Spleen (tissue), 11 donors: ENCODE measurements around the gene SLC39A13. TPM values are rescaled to one million over a fixed set of nuclear protein-coding genes. Genes with fewer than 3 reads are reported as not detected.

Experiments used
- DNase-seq: peaks from one replicate; pipeline ENCODE4 v3.0.0-alpha.2; 2020
- H3K27ac ChIP-seq, 8 donors: fragments of 200-600 bp; sonication (generic) in 7 of 8; 1 replicate in 4 of 8; 2 replicates in 4 of 8; pipeline versions ENCODE4 v1.5.0 to v1.8.0; 2016 to 2021; ENCODE audit warnings: inconsistent platforms in 4 of 8, mild to moderate bottlenecking in 4 of 8, moderate library complexity in 1 of 8
- H3K27me3 ChIP-seq, 7 donors: fragments of 200-600 bp; sonication (generic) in 6 of 7; replicated peaks in 1 of 7; 1 replicate in 4 of 7; 2 replicates in 3 of 7; pipeline versions ENCODE4 v1.5.0 to v1.8.0; 2016 to 2021; ENCODE audit warnings: inconsistent platforms in 3 of 7, mild to moderate bottlenecking in 1 of 7
- H3K36me3 ChIP-seq, 6 donors: fragments of 200-600 bp; sonication (generic) in 5 of 6; 1 replicate in 4 of 6; 2 replicates in 2 of 6; pipeline versions ENCODE4 v1.5.0 to v1.8.0; 2016 to 2021; ENCODE audit warnings: inconsistent platforms in 2 of 6
- H3K4me1 ChIP-seq, 6 donors: fragments of 200-600 bp; sonication (generic) in 5 of 6; 1 replicate in 3 of 6; 2 replicates in 3 of 6; pipeline versions ENCODE4 v1.5.0 to v1.8.0; 2016 to 2021; ENCODE audit warnings: inconsistent platforms in 3 of 6
- H3K4me3 ChIP-seq, 8 donors: fragments of 200-600 bp; sonication (generic) in 7 of 8; 1 replicate in 4 of 8; 2 replicates in 4 of 8; pipeline versions ENCODE4 v1.5.0 to v1.8.0; 2016 to 2021; ENCODE audit warnings: inconsistent platforms in 4 of 8, mild to moderate bottlenecking in 4 of 8, moderate library complexity in 2 of 8
- H3K9me3 ChIP-seq, 8 donors: fragments of 200-600 bp; sonication (generic) in 7 of 8; 1 replicate in 4 of 8; 2 replicates in 4 of 8; pipeline versions ENCODE4 v1.5.0 to v1.8.0; 2016 to 2021; ENCODE audit warnings: inconsistent platforms in 4 of 8
- CTCF ChIP-seq, 11 experiments: fragments of 200-600 bp in 7 of 11; fragments of 450-650 bp in 4 of 11; sonication (generic) in 4 of 11; IDR thresholded peaks in 8 of 11; conservative IDR thresholded peaks in 3 of 11; 1 replicate in 7 of 11; 2 replicates in 4 of 11; pipeline versions ENCODE4 v1.4.0 to v1.8.0; 2016 to 2021; ENCODE audit warnings: antibody characterized with exemption in 11 of 11, inconsistent platforms in 4 of 11, mild to moderate bottlenecking in 1 of 11
- POLR2A ChIP-seq, 3 donors: fragments of 450-650 bp; IDR thresholded peaks; one replicate each; pipeline ENCODE4 v1.5.1; 2017; ENCODE audit warnings: antibody characterized with exemption in 3 of 3, mild to moderate bottlenecking in 1 of 3
- POLR2AphosphoS5 ChIP-seq, 3 donors: sonication (generic); formaldehyde crosslinking; IDR thresholded peaks; one replicate each; pipeline ENCODE4 v1.5.1; 2017; ENCODE audit warnings: antibody characterized with exemption in 3 of 3
- WGBS, 5 donors: extraction: QIAGEN DNeasy Blood & Tissue Kit in 3 of 5; methylation state at CpG; one replicate each; pipeline versions ENCODE4 v1.1.5 to v1.1.7; 2013 to 2018; 5-methylcytosine and 5-hydroxymethylcytosine counted together
- intact Hi-C: fragments of 100-400 bp; cut with DNase I; formaldehyde crosslinking; loops from one replicate; pipeline ENCODE4 v1.15.0; 2023; ENCODE audit warnings: low total_unique reads
- polyA plus RNA-seq, 3 donors: library from polyadenylated mRNA; stranded (reverse); fragments of 200-250 nt; gene quantifications; one replicate each; pipeline ENCODE4 v1.2.1, GENCODE V29; 2013
- total RNA-seq, 7 donors: library from RNA; depleted of rRNA in 3 of 7; stranded (reverse); fragments of >200 nt in 3 of 7; fragmentation: NEBNext Ultra II Directional in 4 of 7; extraction: Animal tissue kit (Norgen Biotek cat#: 25700) in 4 of 7; gene quantifications; one replicate each; pipeline versions ENCODE4 v1.1.0 to v1.2.1, GENCODE V29; 2016 to 2021
- donor health status: healthy with polysubstance abuse.
- donor health status: DM: no; HTN: no; CAD: no; lungs with moderate emphysema.
- donor health status: DM: no; HTN: no; CAD: no.
- donor health status: Bipolar disorder and iron deficiency.
- donor health status: healthy.
- donor health status: DM: no; HTN: no; CAD: no.
- donor health status: DM: yes; HTN: yes; CAD: no.

Gene SLC39A13
- total and polyA plus RNA-seq, 10 donors: 21.7 to 48.4 (median 40.4) TPM

GRCh38 chr11:47448566-47449427 is 40.4 kb downstream of the SLC39A13 start, which contains the start of gene RAPSN:
Gene RAPSN (minus strand): TSS chr11:47449136. CDS start chr11:47448964, 172 bp downstream.
- Histone ChIP-seq H3K4me3 (no peak within 1 kb of the TSS), H3K27ac (no peak within 1 kb of the TSS), H3K9me3 (no peaks in the 10 kb centered on the region), H3K4me1 (peaks cover 0 to 15% (median 6%) of the 10 kb centered on the region in 6 donors), H3K36me3 (no peaks in the 10 kb centered on the region), H3K27me3 (no peaks in the 10 kb centered on the region)
- intact Hi-C loops: no loop called here
- TF ChIP-seq CTCF (IDR thresholded peaks at IDR 0.05 in 8 of 11, conservative IDR thresholded peaks at IDR 0.05 in 3 of 11) (no peak), POLR2AphosphoS5 (IDR thresholded peaks at IDR 0.05) (peak in 1 of 3 donors; percentile 49)
- no peak for DNase-seq
- 89 to 94% (median 91%) methylated on average over 16 to 32 of the region's 32 CpGs for WGBS, 5 donors

GRCh38 chr11:47449541-47449940 is 41.2 kb downstream of the SLC39A13 start:
- intact Hi-C loops: no loop called here
- H3K9me3 ChIP-seq: no peaks in the 10 kb centered on the region
- H3K4me1 ChIP-seq: peaks cover 0 to 22% (median 9%) of the 10 kb centered on the region in 6 donors
- whole genome bisulfite sequencing, 5 donors: 68 to 78% (median 75%) methylated on average over 8 of the region's 8 CpGs
- no peaks in the 10 kb centered on the region for H3K27me3 ChIP-seq
- H3K27ac ChIP-seq: no peak overlapping the region
- TF ChIP-seq POLR2AphosphoS5 (IDR thresholded peaks at IDR 0.05) (no peak), POLR2A (IDR thresholded peaks at IDR 0.05) (no peak), CTCF (IDR thresholded peaks at IDR 0.05 in 8 of 11, conservative IDR thresholded peaks at IDR 0.05 in 3 of 11) (no peak)
- DNase-seq: no peak
- H3K36me3 ChIP-seq: no peaks in the 10 kb centered on the region
- H3K4me3 ChIP-seq: no peak overlapping the region

- WGBS, 5 donors: 89 to 96% (median 93%) methylated on average over 4 of the region's 4 CpGs
- TF ChIP-seq POLR2A (IDR thresholded peaks at IDR 0.05) (no peak), POLR2AphosphoS5 (IDR thresholded peaks at IDR 0.05) (no peak), CTCF (IDR thresholded peaks at IDR 0.05 in 8 of 11, conservative IDR thresholded peaks at IDR 0.05 in 3 of 11) (no peak)
- Histone ChIP-seq H3K36me3 (no peaks in the 10 kb centered on the region), H3K4me1 (peaks cover 0 to 22% (median 10%) of the 10 kb centered on the region in 6 donors), H3K27me3 (no peaks in the 10 kb centered on the region), H3K27ac (no peak overlapping the region), H3K4me3 (no peak overlapping the region), H3K9me3 (no peaks in the 10 kb centered on the region)
- intact Hi-C loops: no loop called here
- no peak for DNase-seq
These were observed 43.0 kb downstream of the SLC39A13 start for GRCh38 chr11:47451436-47451835.

GRCh38 chr11:47451990-47452389 is 43.6 kb downstream of the SLC39A13 start:
- no peaks in the 10 kb centered on the region for H3K27me3 ChIP-seq
- DNase-seq: no peak
- H3K4me1 ChIP-seq: peaks cover 0 to 22% (median 10%) of the 10 kb centered on the region in 6 donors
- no peaks in the 10 kb centered on the region for H3K36me3 ChIP-seq
- 91 to 94% (median 92%) methylated on average over 4 of the region's 4 CpGs for WGBS, 5 donors
- no peaks in the 10 kb centered on the region for H3K9me3 ChIP-seq
- TF ChIP-seq CTCF (IDR thresholded peaks at IDR 0.05 in 8 of 11, conservative IDR thresholded peaks at IDR 0.05 in 3 of 11) (no peak), POLR2A (IDR thresholded peaks at IDR 0.05) (no peak), POLR2AphosphoS5 (IDR thresholded peaks at IDR 0.05) (no peak)
- H3K4me3 ChIP-seq: no peak overlapping the region
- intact Hi-C loops: no loop called here
- H3K27ac ChIP-seq: no peak overlapping the region
